A549 (cell line): Measurements from ENCODE around the gene NRIP3. TPM values are rescaled to one million over a fixed set of nuclear protein-coding genes. Genes with fewer than 3 reads are reported as not detected.
"Not testable (repeated sequence)": the region's sequence is repeated elsewhere in the genome, so short reads cannot be mapped to it uniquely, and the experiment has no call there.

ENCODE experiments used
- ATAC-seq, 2 experiments: fragments of 200-7000 bp in 1 of 2; fragments of >200 bp in 1 of 2; cut with Nextera tagmentation in 1 of 2; cut with Tn5 transposase in 1 of 2; 3 replicates each; pipeline versions ENCODE4 v1.8.0 to v1.9.1; 2018 to 2020; ENCODE audit warnings: mild to moderate bottlenecking in 1 of 2, moderate library complexity in 1 of 2
- CTCF ChIA-PET: fragments of 300-600 bp; sonication (Branson Sonifier 250); formaldehyde crosslinking; extraction: SDS; loops from one replicate; lab custom pipeline; 2021; ENCODE audit warnings: antibody characterized with exemption, inconsistent platforms; lab: Yijun Ruan, JAX
- POLR2A ChIA-PET: fragments of 350-600 bp; formaldehyde crosslinking; extraction: SDS; loops from one replicate; lab custom pipeline; 2021; ENCODE audit warnings: antibody characterized with exemption, inconsistent platforms; lab: Yijun Ruan, JAX
- DNase-seq, 2 experiments: peaks; one replicate each; pipeline versions ENCODE4 v3.0.0 to v3.0.0-alpha.2; 2011 to 2016; ENCODE audit warnings: low read depth in 1 of 2, low spot score in 1 of 2
- FAIRE-seq: peaks from 2 replicates; lab custom pipeline; 2011; peaks lifted over from hg19 to GRCh38; lab: Jason Lieb, UNC
- H3K27ac ChIP-seq, 2 experiments: fragments of >200 bp; sonication (Bioruptor Twin); formaldehyde crosslinking; 3 replicates each; pipeline ENCODE4 v1.5.1; 2016 to 2017
- H3K4me1 ChIP-seq: fragments of >200 bp; sonication (Bioruptor Twin); formaldehyde crosslinking; 3 replicates; pipeline ENCODE4 v1.6.1; 2016
- H3K4me2 ChIP-seq: fragments of >200 bp; sonication (Bioruptor Twin); formaldehyde crosslinking; 3 replicates; pipeline ENCODE4 v1.6.1; 2016
- H3K4me3 ChIP-seq: fragments of >200 bp; sonication (Bioruptor Twin); formaldehyde crosslinking; 3 replicates; pipeline ENCODE4 v1.5.1; 2016
- H3K9me3 ChIP-seq: fragments of >200 bp; sonication (Bioruptor Twin); formaldehyde crosslinking; 3 replicates; pipeline ENCODE4 v1.6.1; 2016
- ATOH8 ChIP-seq: fragments of 250-450 bp; sonication (Bioruptor Pico); IDR thresholded peaks from 2 replicates; pipeline ENCODE4 v1.5.0; 2020; ENCODE audit warnings: low read depth, mild to moderate bottlenecking, moderate library complexity
- BCL3 ChIP-seq: fragments of >200 bp; sonication (Bioruptor Twin); formaldehyde crosslinking; IDR thresholded peaks from 3 replicates; pipeline ENCODE4 v1.6.1; 2016
- BHLHE40 ChIP-seq: IDR thresholded peaks from 2 replicates; pipeline ENCODE4 v1.6.1; 2012; ENCODE audit warnings: low read depth, low read length, inconsistent platforms
- CBX8 ChIP-seq: fragments of 200-600 bp; sonication (generic); IDR thresholded peaks from 2 replicates; pipeline ENCODE4 v1.6.1; 2016
- CHD2 ChIP-seq: fragments of 150-350 bp; IDR thresholded peaks from 2 replicates; pipeline ENCODE4 v1.6.1; 2014; ENCODE audit warnings: low read length; ENCODE audit not compliant: partially characterized antibody
- CHD4 ChIP-seq: fragments of 200-600 bp; sonication (generic); IDR thresholded peaks from 2 replicates; pipeline ENCODE4 v1.6.1; 2016; ENCODE audit warnings: antibody characterized with exemption, mild to moderate bottlenecking, borderline replicate concordance
- E2F6 ChIP-seq: IDR thresholded peaks from 2 replicates; pipeline ENCODE4 v1.6.1; 2012; ENCODE audit warnings: low read depth, borderline replicate concordance
- EP300 ChIP-seq, 2 experiments: fragments of >200 bp; sonication (Bioruptor Twin); formaldehyde crosslinking; IDR thresholded peaks; 2 replicates in 1 of 2; 3 replicates in 1 of 2; pipeline ENCODE4 v1.6.1; 2016 to 2017
- FOSB ChIP-seq: fragments of 250-450 bp; sonication (Bioruptor Pico); IDR thresholded peaks from 2 replicates; pipeline ENCODE4 v1.5.0; 2020; ENCODE audit warnings: mild to moderate bottlenecking, moderate library complexity
- FOXS1 ChIP-seq: fragments of 250-450 bp; sonication (Bioruptor Pico); IDR thresholded peaks from 2 replicates; pipeline ENCODE4 v1.5.0; 2020; ENCODE audit warnings: mild to moderate bottlenecking, moderate library complexity
- GATA3 ChIP-seq: IDR thresholded peaks from 2 replicates; pipeline ENCODE4 v1.6.1; 2012; ENCODE audit warnings: borderline replicate concordance
- HEYL ChIP-seq: fragments of 250-450 bp; sonication (Bioruptor Pico); IDR thresholded peaks from 2 replicates; pipeline ENCODE4 v1.8.0; 2021; ENCODE audit warnings: mild to moderate bottlenecking, moderate library complexity
- HOXB5 ChIP-seq: fragments of 250-450 bp; sonication (Bioruptor Pico); IDR thresholded peaks from 2 replicates; pipeline ENCODE4 v1.5.0; 2020; ENCODE audit warnings: mild to moderate bottlenecking, moderate library complexity
- MAFK ChIP-seq: fragments of 450-650 bp; IDR thresholded peaks from 2 replicates; pipeline ENCODE4 v1.6.1; 2014; ENCODE audit not compliant: partially characterized antibody
- MYC ChIP-seq: IDR thresholded peaks from 2 replicates; pipeline ENCODE4 v1.6.1; 2012; ENCODE audit warnings: mild to moderate bottlenecking, inconsistent platforms, low read length, improper control_type of control experiment, borderline replicate concordance
- NR3C1 ChIP-seq: fragments of >200 bp; sonication (Bioruptor Twin); formaldehyde crosslinking; IDR thresholded peaks from 3 replicates; pipeline ENCODE4 v1.6.1; 2017
- RARB ChIP-seq: fragments of 250-450 bp; sonication (Bioruptor Pico); IDR thresholded peaks from 2 replicates; pipeline ENCODE4 v1.8.0; 2021; ENCODE audit warnings: mild to moderate bottlenecking, moderate library complexity
- RNF2 ChIP-seq: fragments of 200-600 bp; sonication (generic); IDR thresholded peaks from 2 replicates; pipeline ENCODE4 v1.6.1; 2016; ENCODE audit warnings: low read depth, mild to moderate bottlenecking, antibody characterized with exemption, moderate library complexity, borderline replicate concordance
- USF2 ChIP-seq: fragments of 450-650 bp; IDR thresholded peaks from 2 replicates; pipeline ENCODE4 v1.6.1; 2014; ENCODE audit warnings: antibody characterized with exemption
- ZC3H11A ChIP-seq: fragments of 450-650 bp; IDR thresholded peaks from 2 replicates; pipeline ENCODE4 v1.6.1; 2014; ENCODE audit warnings: antibody characterized with exemption, mild to moderate bottlenecking
- ZFP36 ChIP-seq: fragments of 450-650 bp; IDR thresholded peaks from 2 replicates; pipeline ENCODE4 v1.6.1; 2014; ENCODE audit warnings: borderline replicate concordance; ENCODE audit not compliant: partially characterized antibody
- ZNF302 ChIP-seq: fragments of 250-450 bp; sonication (Bioruptor Pico); IDR thresholded peaks from 2 replicates; pipeline ENCODE4 v1.9.0; 2021; ENCODE audit warnings: inconsistent platforms, mild to moderate bottlenecking, moderate library complexity
- WGBS: methylation state at CpG from one replicate; pipeline ENCODE4 v1.1.6; 2017; ENCODE audit errors: missing lambda C conversion rate; 5-methylcytosine and 5-hydroxymethylcytosine counted together
- polyA plus RNA-seq, 4 experiments: library from polyadenylated mRNA; depleted of rRNA in 3 of 4; stranded (reverse); fragments of >200 nt; fragmentation: RNase III in 1 of 4; extraction: RNeasy Plus Mini Kit Qiagen cat#74134 plus additional on column Dnase treatment in 1 of 4; gene quantifications; 2 replicates in 3 of 4; 3 replicates in 1 of 4; pipeline ENCODE4 v1.2.3, GENCODE V29; 2011 to 2017

NRIP3 gene
- polyA plus RNA-seq, 2 of the 4 experiments (the other 2 are of a cell fraction) = 0.49 to 1.0 TPM

GRCh38 chr11:9014826-9015225 lies 11.0 kb upstream of the NRIP3 start:
- ChIA-PET CTCF (interaction anchor here (0.7 to 9.8 kb wide), 32 partner anchors 9 to 492 kb away, joined by 3 to 160 read pairs (median 6); partner anchors contain the start of gene SCUBE2), POLR2A (interaction anchor here (1.4 to 1.9 kb wide), 3 partner anchors 11 to 446 kb away, joined by 4 to 5 read pairs (median 4); partner anchors contain the start of genes NRIP3 and ZNF143)
- 92% methylated on average over 3 of the region's 3 CpGs for WGBS
- H3K4me3 ChIP-seq = no peak overlapping the region
- ATAC-seq (no peak; a peak in 1 of 6 replicates), FAIRE-seq (no peak), DNase-seq (no peak)
- no peak for TF ChIP-seq RARB (CRISPR knock-in tag)
- no peak for TF ChIP-seq ZC3H11A
- no peak for TF ChIP-seq RNF2
- no peak for TF ChIP-seq FOXS1 (CRISPR knock-in tag)
- no peak for TF ChIP-seq ZFP36
- no peak for TF ChIP-seq BHLHE40
- no peak for TF ChIP-seq CHD4
- no peak for TF ChIP-seq MYC
- TF ChIP-seq CBX8 = no peak
- no peak for TF ChIP-seq BCL3
- H3K27ac ChIP-seq = no peak overlapping the region
- no peaks in the 10 kb centered on the region; the same call in 2 of the 3 replicates for H3K9me3 ChIP-seq
- H3K4me1 ChIP-seq = no peaks in the 10 kb centered on the region
- H3K4me2 ChIP-seq = no peak overlapping the region

- ATAC-seq = no peak
- no peak for DNase-seq
- H3K4me2 ChIP-seq = no peak overlapping the region
- H3K4me3 ChIP-seq = no peak overlapping the region
- FAIRE-seq = no peak
- CTCF ChIA-PET = interaction anchor here (0.7 to 9.8 kb wide), 7 partner anchors 11 to 126 kb away, joined by 3 to 160 read pairs (median 21); no protein-coding TSS in a partner anchor
- TF ChIP-seq USF2 = no peak
- no peak for TF ChIP-seq MYC
- no peak for TF ChIP-seq NR3C1
- no peak for TF ChIP-seq GATA3
- TF ChIP-seq CHD2 = no peak
- TF ChIP-seq HOXB5 (CRISPR knock-in tag) = no peak
- no peak for TF ChIP-seq HEYL
- TF ChIP-seq E2F6 = no peak
- no peak for TF ChIP-seq ATOH8 (CRISPR knock-in tag)
- no peak for TF ChIP-seq EP300 (IDR thresholded peaks at IDR 0.05)
- no peak for TF ChIP-seq ZNF302 (CRISPR knock-in tag)
- no peak for TF ChIP-seq MAFK
- TF ChIP-seq FOSB (CRISPR knock-in tag) = no peak
- H3K9me3 ChIP-seq = no peaks in the 10 kb centered on the region; the same call in 2 of the 3 replicates
- 54% methylated on average over 4 of the region's 4 CpGs for WGBS
- no peaks in the 10 kb centered on the region for H3K4me1 ChIP-seq
- POLR2A ChIA-PET = interaction anchor here (1.9 kb wide), 1 partner anchor 10 kb away, joined by 4 read pairs; the partner anchor contains the start of gene NRIP3
- H3K27ac ChIP-seq = no peak overlapping the region
Measured at GRCh38 chr11:9013373-9013772, 9.6 kb upstream of the NRIP3 start.

GRCh38 chr11:9009538-9009937 lies 5.7 kb upstream of the NRIP3 start:
- H3K27ac ChIP-seq, ATAC-seq, H3K4me2 ChIP-seq, H3K9me3 ChIP-seq, POLR2A ChIA-PET, DNase-seq, FAIRE-seq, H3K4me1 ChIP-seq, H3K4me3 ChIP-seq: not testable (repeated sequence)
- CTCF ChIA-PET = interaction anchor here (9.8 kb wide), 1 partner anchor 130 kb away, joined by 160 read pairs; no protein-coding TSS in a partner anchor
- 0% methylated on average over 1 of the region's 1 CpG for WGBS
